ENCODE measurements around the gene PSMB2. TPM values are rescaled to one million over a fixed set of nuclear protein-coding genes. Genes with fewer than 3 reads are reported as not detected.

The PSMB2 gene
- total RNA-seq, 4 donors from 2014 or later = 40.4 to 48.6 (median 41.5) TPM

DNA sequence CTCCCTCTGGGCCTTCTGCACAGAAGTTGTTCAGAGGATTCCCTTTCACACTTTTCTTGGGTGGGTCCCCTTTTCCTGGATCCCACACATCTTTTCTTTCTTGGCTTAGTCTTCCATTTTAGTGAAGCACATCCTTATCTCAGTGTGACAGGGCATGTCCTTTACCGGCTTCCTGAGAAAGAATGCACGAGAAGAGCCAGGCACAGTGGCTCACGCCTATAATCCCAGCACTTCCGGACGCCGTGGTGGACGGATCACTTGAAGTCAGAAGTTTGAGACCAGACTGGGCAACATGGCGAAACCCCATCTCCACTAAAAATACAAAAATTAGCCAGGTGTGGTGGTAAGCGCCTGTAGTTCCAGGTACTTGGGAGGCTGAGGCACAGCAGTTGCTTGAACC is 22.1 kb upstream of the PSMB2 start:
- 83 to 87% methylated on average over 9 of the region's 9 CpGs for WGBS, 2 donors
- no peak overlapping the region for H3K4me3 ChIP-seq (ENCODE audit: low read depth, poor library complexity, severe bottlenecking)
- DNase-seq (ENCODE audit: low spot score in 2 of 2) = no peak
- intact Hi-C loops (cut with DNase I; ENCODE audit: low total_unique reads) = no loop called here
- TF ChIP-seq POLR2A (IDR thresholded peaks at IDR 0.05) = no peak
- TF ChIP-seq, protein P1, sequence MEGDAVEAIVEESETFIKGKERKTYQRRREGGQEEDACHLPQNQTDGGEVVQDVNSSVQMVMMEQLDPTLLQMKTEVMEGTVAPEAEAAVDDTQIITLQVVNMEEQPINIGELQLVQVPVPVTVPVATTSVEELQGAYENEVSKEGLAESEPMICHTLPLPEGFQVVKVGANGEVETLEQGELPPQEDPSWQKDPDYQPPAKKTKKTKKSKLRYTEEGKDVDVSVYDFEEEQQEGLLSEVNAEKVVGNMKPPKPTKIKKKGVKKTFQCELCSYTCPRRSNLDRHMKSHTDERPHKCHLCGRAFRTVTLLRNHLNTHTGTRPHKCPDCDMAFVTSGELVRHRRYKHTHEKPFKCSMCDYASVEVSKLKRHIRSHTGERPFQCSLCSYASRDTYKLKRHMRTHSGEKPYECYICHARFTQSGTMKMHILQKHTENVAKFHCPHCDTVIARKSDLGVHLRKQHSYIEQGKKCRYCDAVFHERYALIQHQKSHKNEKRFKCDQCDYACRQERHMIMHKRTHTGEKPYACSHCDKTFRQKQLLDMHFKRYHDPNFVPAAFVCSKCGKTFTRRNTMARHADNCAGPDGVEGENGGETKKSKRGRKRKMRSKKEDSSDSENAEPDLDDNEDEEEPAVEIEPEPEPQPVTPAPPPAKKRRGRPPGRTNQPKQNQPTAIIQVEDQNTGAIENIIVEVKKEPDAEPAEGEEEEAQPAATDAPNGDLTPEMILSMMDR (IDR thresholded peaks at IDR 0.05) = no peak

DNA sequence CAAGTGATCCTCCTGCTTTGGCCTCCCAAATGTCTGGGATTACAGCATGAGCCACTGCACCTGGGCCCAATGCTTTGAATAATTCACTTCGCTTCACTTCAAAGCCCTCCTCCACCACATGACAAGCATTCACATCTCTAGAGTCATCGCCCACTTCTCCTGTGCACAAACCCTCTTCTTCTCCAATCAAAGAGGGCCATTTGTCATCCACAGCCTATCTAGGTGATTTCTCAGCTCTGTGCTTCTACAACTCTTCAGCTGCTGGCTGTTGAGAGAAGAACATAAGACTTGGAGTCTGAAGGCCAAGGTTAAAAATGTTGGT is 20.1 kb upstream of the PSMB2 start:
- WGBS, 2 donors = 88 to 95% methylated on average over 2 of the region's 2 CpGs
- H3K4me3 ChIP-seq (ENCODE audit: low read depth, poor library complexity, severe bottlenecking) = no peak overlapping the region
- DNase-seq (ENCODE audit: low spot score in 2 of 2) = peak in 1 of 2 donors; percentile 12
- no peak for TF ChIP-seq POLR2A (IDR thresholded peaks at IDR 0.05)
- TF ChIP-seq, protein P1 (IDR thresholded peaks at IDR 0.05) = no peak
- intact Hi-C loops (cut with DNase I; ENCODE audit: low total_unique reads) = no loop called here

DNA sequence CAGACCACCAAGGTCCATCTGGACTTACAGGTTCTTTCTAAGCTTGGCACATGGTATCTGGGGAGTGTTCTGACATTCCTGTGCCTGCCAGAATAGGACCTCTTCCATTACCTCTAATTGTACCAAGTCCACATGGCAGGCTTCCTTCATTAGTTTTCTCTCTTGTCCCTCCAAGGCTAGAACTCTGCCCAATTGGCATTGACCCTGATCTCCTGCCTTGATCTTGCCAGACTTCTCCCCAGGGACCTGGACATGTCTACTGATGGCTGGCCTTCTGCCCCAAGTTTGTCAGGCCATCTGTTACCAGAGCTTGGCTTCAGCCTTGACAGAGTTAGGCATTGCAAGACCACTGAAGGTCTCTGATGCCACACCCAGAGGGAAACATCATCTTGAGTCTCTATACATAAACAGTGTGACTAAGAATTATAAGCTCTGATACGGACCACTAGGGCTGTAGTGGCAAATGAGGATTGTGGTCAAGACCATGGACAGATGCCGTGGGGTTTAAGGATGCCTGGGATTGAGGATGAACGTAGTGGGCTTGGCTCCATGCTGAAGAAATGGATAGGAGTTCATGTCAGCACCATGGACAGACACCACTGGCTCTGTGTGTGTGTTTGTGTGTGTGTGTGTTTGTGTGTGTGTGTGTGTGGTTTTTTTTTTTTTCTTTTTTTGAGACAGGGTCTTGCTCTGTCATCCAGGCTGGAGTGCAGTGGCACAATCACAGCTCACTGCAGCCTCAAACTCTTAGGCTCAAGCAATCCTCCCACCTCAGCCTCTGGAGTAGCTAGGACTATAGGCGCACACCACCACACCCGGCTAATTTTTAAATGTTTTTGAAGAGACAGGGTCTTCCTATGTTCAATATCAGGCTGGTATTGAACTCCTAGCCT is 19.5 kb upstream of the PSMB2 start:
- H3K4me3 ChIP-seq (ENCODE audit: low read depth, poor library complexity, severe bottlenecking) = no peak overlapping the region
- no peak for TF ChIP-seq POLR2A (IDR thresholded peaks at IDR 0.05)
- TF ChIP-seq, protein P1 (IDR thresholded peaks at IDR 0.05) = no peak
- DNase-seq (ENCODE audit: low spot score in 2 of 2) = peak in 1 of 2 donors; percentile 29
- 49 to 56% methylated on average over 5 of the region's 5 CpGs for WGBS, 2 donors
- intact Hi-C loops (cut with DNase I; ENCODE audit: low total_unique reads) = no loop called here

DNA sequence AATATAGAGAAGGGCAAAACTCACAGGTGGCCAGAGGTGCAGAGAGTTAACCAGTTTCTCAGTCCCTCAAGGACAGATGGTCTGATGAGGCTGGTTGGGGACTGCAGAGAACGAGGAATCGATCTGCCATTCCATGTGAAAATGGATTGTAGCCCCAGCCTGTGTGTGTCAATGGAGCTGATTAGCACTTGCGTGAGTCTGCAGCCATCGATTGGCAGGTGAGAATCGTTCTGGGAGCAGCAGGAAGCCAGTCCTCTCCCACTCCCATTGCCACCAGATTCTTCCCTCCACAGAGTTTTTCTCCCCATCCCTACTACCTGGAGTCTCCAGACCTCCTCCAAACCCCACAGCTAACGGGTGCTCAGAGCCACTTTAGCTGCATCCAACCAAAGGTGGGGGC is 18.3 kb upstream of the PSMB2 start:
- WGBS, 2 donors = 47 to 61% methylated on average over 6 of the region's 6 CpGs
- no peak for DNase-seq (ENCODE audit: low spot score in 2 of 2)
- no peak overlapping the region for H3K4me3 ChIP-seq (ENCODE audit: low read depth, poor library complexity, severe bottlenecking)
- intact Hi-C loops (cut with DNase I; ENCODE audit: low total_unique reads) = no loop called here
- TF ChIP-seq, protein P1 (IDR thresholded peaks at IDR 0.05) = no peak
- no peak for TF ChIP-seq POLR2A (IDR thresholded peaks at IDR 0.05)

- whole genome bisulfite sequencing, 2 donors = 63 to 69% methylated on average over 2 of the region's 2 CpGs
- no peak overlapping the region for H3K4me3 ChIP-seq (ENCODE audit: low read depth, poor library complexity, severe bottlenecking)
- no peak for DNase-seq (ENCODE audit: low spot score in 2 of 2)
- TF ChIP-seq, protein P1 (IDR thresholded peaks at IDR 0.05) = no peak
- TF ChIP-seq POLR2A (IDR thresholded peaks at IDR 0.05) = no peak
- intact Hi-C loops (cut with DNase I; ENCODE audit: low total_unique reads) = no loop called here
Observed at GRCh38 chr1:35657851-35658250, 16.5 kb upstream of the PSMB2 start.

- intact Hi-C loops (cut with DNase I; ENCODE audit: low total_unique reads) = no loop called here
- no peak for TF ChIP-seq POLR2A (IDR thresholded peaks at IDR 0.05)
- TF ChIP-seq, protein P1 (IDR thresholded peaks at IDR 0.05) = no peak
- 87 to 90% methylated on average over 4 of the region's 4 CpGs for WGBS, 2 donors
- DNase-seq (ENCODE audit: low spot score in 2 of 2) = no peak
- no peak overlapping the region for H3K4me3 ChIP-seq (ENCODE audit: low read depth, poor library complexity, severe bottlenecking)
Observed at GRCh38 chr1:35656863-35657232, 15.5 kb upstream of the PSMB2 start.
